ENCODE measurements around the gene TTLL10. TPM values are rescaled to one million over a fixed set of nuclear protein-coding genes. Genes with fewer than 3 reads are reported as not detected.

Gene TTLL10
- total and polyA plus RNA-seq, 2 of the 4 experiments (the other 2 are of a cell fraction), result not detected

- no peak for TF ChIP-seq CTCF (conservative IDR thresholded peaks at IDR 0.05; ENCODE audit: low read depth, low read length)
- TF ChIP-seq RCOR1 (IDR thresholded peaks at IDR 0.05; ENCODE audit: insufficient replicate concordance, low read length), result no peak
- no peak for TF ChIP-seq MAZ (IDR thresholded peaks at IDR 0.05; ENCODE audit: borderline replicate concordance, low read depth, low read length)
- no peak for TF ChIP-seq RAD21 (IDR thresholded peaks at IDR 0.05; ENCODE audit: low read length)
- no peak for TF ChIP-seq SMC3 (IDR thresholded peaks at IDR 0.05; ENCODE audit: low read depth, low read length)
These were observed 37.3 kb downstream of the TTLL10 start (continued) for GRCh38 chr1:1210726-1211540.
